GM23248 (cell line): ENCODE results near the gene HARS2. TPM values are rescaled to one million over a fixed set of nuclear protein-coding genes. Genes with fewer than 3 reads are reported as not detected.

Source experiments
- DNase-seq: peaks from one replicate; pipeline ENCODE4 v3.0.0-alpha.2; 2015
- H2AFZ ChIP-seq: fragments of 200-600 bp; sonication (generic); 2 replicates; pipeline ENCODE4 v1.6.1; 2016; ENCODE audit warnings: antibody characterized with exemption
- H3F3A ChIP-seq: fragments of 200-600 bp; sonication (generic); 2 replicates; pipeline ENCODE4 v1.6.1; 2016; ENCODE audit warnings: mild to moderate bottlenecking, antibody characterized with exemption, mixed run types; ENCODE audit not compliant: insufficient read depth
- H3K27ac ChIP-seq: fragments of 200-600 bp; sonication (generic); 2 replicates; pipeline ENCODE4 v1.5.1; 2016; ENCODE audit warnings: mild to moderate bottlenecking
- H3K27me3 ChIP-seq: fragments of 200-600 bp; sonication (generic); replicated peaks from 2 replicates; pipeline ENCODE4 v1.6.1; 2016; ENCODE audit warnings: mild to moderate bottlenecking; ENCODE audit not compliant: insufficient read depth
- H3K36me3 ChIP-seq: fragments of 200-600 bp; sonication (generic); 2 replicates; pipeline ENCODE4 v1.6.1; 2016; ENCODE audit warnings: low read depth, mild to moderate bottlenecking
- H3K4me1 ChIP-seq: fragments of 200-600 bp; sonication (generic); 2 replicates; pipeline ENCODE4 v1.6.1; 2016; ENCODE audit warnings: mild to moderate bottlenecking; ENCODE audit not compliant: insufficient read depth
- H3K4me2 ChIP-seq: fragments of 200-600 bp; sonication (generic); one replicate; pipeline ENCODE4 v1.6.1; 2016; ENCODE audit warnings: mild to moderate bottlenecking; ENCODE audit not compliant: unreplicated experiment
- H3K4me3 ChIP-seq: fragments of 200-600 bp; sonication (generic); 2 replicates; pipeline ENCODE4 v1.5.1; 2016; ENCODE audit warnings: mild to moderate bottlenecking
- H3K79me2 ChIP-seq: fragments of 200-600 bp; sonication (generic); 2 replicates; pipeline ENCODE4 v1.6.1; 2016; ENCODE audit warnings: mild to moderate bottlenecking; ENCODE audit not compliant: insufficient read depth
- H3K9ac ChIP-seq: fragments of 200-600 bp; sonication (generic); 2 replicates; pipeline ENCODE4 v1.6.1; 2016; ENCODE audit warnings: mild to moderate bottlenecking
- H3K9me2 ChIP-seq: fragments of 200-600 bp; sonication (generic); 2 replicates; pipeline ENCODE4 v1.6.1; 2016; ENCODE audit warnings: mixed run types, mild to moderate bottlenecking, moderate library complexity; ENCODE audit not compliant: insufficient read depth
- H3K9me3 ChIP-seq: fragments of 200-600 bp; sonication (generic); one replicate; pipeline ENCODE4 v1.6.1; 2017; ENCODE audit warnings: low read depth
- H4K20me1 ChIP-seq: fragments of 200-600 bp; sonication (generic); 2 replicates; pipeline ENCODE4 v1.6.0; 2016; ENCODE audit not compliant: insufficient read depth
- EZH2 ChIP-seq: fragments of 200-600 bp; sonication (generic); IDR thresholded peaks from 2 replicates; pipeline ENCODE4 v1.6.1; 2018; ENCODE audit warnings: antibody characterized with exemption, mild to moderate bottlenecking; ENCODE audit not compliant: insufficient read depth, poor library complexity, severe bottlenecking
- EZH2phosphoT487 ChIP-seq: fragments of 200-600 bp; sonication (generic); IDR thresholded peaks from 2 replicates; pipeline ENCODE4 v1.6.1; 2018; ENCODE audit warnings: antibody characterized with exemption, moderate library complexity, mild to moderate bottlenecking, low read depth; ENCODE audit not compliant: insufficient read depth
- WGBS, 2 experiments: methylation state at CpG; one replicate each; pipeline ENCODE4 v1.1.6; 2015 to 2017; ENCODE audit warnings: low lambda C conversion rate in 2 of 2, low coverage in 1 of 2; ENCODE audit errors: missing lambda C conversion rate in 2 of 2; 5-methylcytosine and 5-hydroxymethylcytosine counted together
- in situ Hi-C: fragments of 300-500 bp; cut with MboI; formaldehyde crosslinking; loops from 2 replicates; pipeline ENCODE4 v1.15.0; 2020
- polyA plus RNA-seq: library from polyadenylated mRNA; unstranded; fragments of >200 nt; fragmentation: Nextera tagmentation; extraction: Ambion mirVana; gene quantifications from 2 replicates; pipeline ENCODE4 v1.2.1, GENCODE V29; 2016
- total RNA-seq: library from RNA; depleted of rRNA; stranded (reverse); fragments of >200 nt; shearing (Covaris generic); gene quantifications from 2 replicates; pipeline ENCODE4 v1.2.3, GENCODE V29; 2014

The HARS2 gene
- total and polyA plus RNA-seq, 2 experiments from 2014 or later, result 23.3 to 29.7 TPM

DNA sequence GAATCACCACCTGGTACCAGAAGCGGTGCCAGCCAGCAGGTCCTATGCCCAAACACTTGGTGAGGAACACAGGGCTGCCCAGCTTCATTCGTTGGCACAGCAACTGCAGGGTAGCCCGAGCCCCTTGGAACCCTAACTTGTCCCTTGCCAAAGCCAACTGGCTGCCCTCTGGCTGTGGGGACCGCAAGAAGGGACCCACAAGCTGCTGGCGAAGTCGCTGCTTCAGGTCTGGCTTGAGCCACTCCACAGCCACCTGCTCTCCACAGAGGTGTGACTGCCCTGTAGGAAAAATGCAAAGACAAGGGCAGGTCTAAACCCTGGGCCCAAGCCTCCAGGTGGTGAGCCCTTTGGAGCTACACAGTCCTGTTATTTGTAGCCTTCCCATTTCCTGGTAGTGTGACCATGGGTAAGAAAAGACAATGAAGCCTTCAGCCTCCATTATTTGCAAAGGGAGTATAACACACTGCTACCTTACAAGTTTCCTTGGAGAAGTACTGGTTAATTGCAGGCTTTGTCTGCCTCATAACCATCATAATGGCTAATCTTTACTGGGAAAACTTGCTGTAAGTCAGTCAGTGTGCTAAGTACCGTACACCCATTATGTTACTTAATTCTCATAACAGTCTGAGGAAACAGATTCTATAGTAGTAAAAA is 19.7 kb upstream of the HARS2 start:
- no peak overlapping the region for H3K4me2 ChIP-seq
- peaks cover 33% of the 10 kb centered on the region for H3K79me2 ChIP-seq
- H3K9me2 ChIP-seq, result no peaks in the 10 kb centered on the region
- no peak overlapping the region for H3K27ac ChIP-seq
- no peaks in the 10 kb centered on the region for H3K27me3 ChIP-seq
- 98 to 99% methylated on average over 7 of the region's 7 CpGs for WGBS, 2 experiments
- no peak overlapping the region for H3K4me3 ChIP-seq
- no peak for DNase-seq
- no peak overlapping the region for H2AFZ ChIP-seq
- H3K4me1 ChIP-seq, result peaks cover 1% of the 10 kb centered on the region
- H3K36me3 ChIP-seq, result peaks cover 10% of the 10 kb centered on the region; the same call in 1 of the 2 replicates
- H3F3A ChIP-seq, result peaks cover 27% of the 10 kb centered on the region
- no peak overlapping the region for H3K9ac ChIP-seq
- peaks cover 2% of the 10 kb centered on the region; the same call in 1 of the 2 replicates for H4K20me1 ChIP-seq
- in situ Hi-C loops, result no loop called here
- TF ChIP-seq EZH2 (no peak), EZH2phosphoT487 (no peak)
- no peaks in the 10 kb centered on the region for H3K9me3 ChIP-seq

DNA sequence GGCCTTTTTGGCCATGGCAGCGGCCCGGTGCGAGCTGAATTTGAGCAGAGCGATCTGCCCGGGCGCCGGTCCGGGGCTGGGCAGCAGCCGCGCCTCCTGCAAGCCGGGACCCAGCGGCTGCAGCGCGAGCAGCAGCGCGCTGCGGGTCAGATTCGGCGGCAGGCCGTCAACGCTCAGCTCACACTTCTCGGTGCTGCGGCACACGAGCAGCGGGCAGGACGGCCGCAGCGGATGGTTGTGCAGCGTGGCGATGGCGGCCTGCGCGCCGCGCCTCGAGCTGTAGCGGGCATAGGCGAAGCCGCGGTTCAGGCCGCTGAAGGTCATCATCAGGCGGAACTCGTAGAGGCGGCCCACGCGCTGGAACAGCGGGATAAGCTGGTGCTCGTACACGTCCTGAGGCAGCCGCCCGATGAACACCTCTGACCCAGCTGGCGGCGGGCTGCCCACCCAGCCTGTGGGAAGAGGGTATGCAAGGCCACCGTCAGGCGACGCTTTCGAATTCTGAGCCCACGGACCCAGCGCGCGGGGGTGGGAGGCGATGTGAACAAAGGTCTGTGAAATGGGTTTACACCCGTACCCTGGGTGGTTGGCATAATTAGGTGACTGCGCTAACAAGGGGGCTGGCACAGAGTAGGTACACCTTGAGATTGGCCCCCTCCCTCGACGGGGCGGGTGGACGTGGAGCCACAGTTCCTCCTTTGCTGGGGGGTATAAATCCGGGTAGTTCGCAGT is 18.6 kb upstream of the HARS2 start:
- Histone ChIP-seq H3K9me2 (no peaks in the 10 kb centered on the region), H3K9me3 (no peaks in the 10 kb centered on the region), H3K4me2 (no peak overlapping the region), H3K9ac (peak overlapping the region; percentile 11; the same call in 1 of the 2 replicates), H3K4me1 (no peaks in the 10 kb centered on the region), H3K27me3 (no peaks in the 10 kb centered on the region), H3F3A (peaks cover 25% of the 10 kb centered on the region), H3K79me2 (peaks cover 23% of the 10 kb centered on the region), H2AFZ (0 out of 2 replicates have a peak overlapping the region, but pooled peaks have one; percentile 48), H4K20me1 (no peaks in the 10 kb centered on the region), H3K27ac (no peak overlapping the region), H3K4me3 (peak overlapping the region; percentile 45; the same call in 1 of the 2 replicates), H3K36me3 (peaks cover 10% of the 10 kb centered on the region; the same call in 1 of the 2 replicates)
- in situ Hi-C loops, result no loop called here
- DNase-seq, result peak; percentile 69
- TF ChIP-seq EZH2phosphoT487, result no peak
- TF ChIP-seq EZH2, result no peak
- WGBS, 2 experiments, result 46 to 57% methylated on average over 61 to 69 of the region's 70 CpGs

DNA sequence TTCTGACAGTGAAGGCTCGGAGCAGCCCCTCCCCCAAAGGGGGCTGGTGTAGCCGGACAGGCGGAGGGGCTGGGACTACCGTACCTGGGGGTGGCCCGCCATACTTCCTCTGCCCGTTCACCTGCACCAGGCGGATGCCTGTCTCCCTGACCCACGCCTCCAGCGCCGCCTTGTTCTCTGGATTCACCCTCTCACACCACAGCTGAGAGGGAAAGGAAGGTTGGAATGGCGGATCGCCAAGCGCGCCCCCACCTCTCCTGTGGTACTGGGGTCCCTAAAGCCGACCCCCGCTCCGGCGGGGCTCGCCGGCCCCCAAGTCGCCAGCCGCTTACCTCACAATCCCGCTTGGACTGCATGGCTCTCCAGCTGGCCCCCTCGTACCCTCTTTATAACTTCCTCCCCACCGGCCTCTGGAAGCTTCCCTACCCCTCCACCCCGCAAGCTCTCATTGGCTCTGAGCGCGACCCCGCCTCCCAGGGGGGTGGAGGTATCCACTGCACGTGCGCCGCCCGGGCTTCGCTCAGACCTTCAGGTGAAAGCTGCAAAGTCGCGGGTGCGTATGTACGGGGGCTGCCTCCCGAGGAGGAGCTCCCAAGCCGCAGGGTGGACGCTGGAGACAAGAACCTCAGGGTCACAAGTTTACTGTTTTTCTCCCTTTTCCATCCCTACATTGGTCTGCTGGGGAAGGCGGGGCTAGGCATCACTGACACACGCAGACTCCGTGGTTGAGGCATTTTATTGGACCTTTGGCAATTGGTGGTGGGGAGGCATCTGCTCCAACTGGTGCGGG is 17.9 kb upstream of the HARS2 start, which contains the start of gene DND1:
TSS of gene DND1 (minus strand) at position 390 of the 790 bp plus-strand sequence. CDS start at position 356, 34 bp downstream.
- Histone ChIP-seq H3K9me3 (no peaks in the 10 kb centered on the region), H3K79me2 (peaks cover 15% of the 10 kb centered on the region), H4K20me1 (no peaks in the 10 kb centered on the region), H3K27me3 (no peaks in the 10 kb centered on the region), H3K4me2 (no peak within 1 kb of the TSS), H3F3A (peaks cover 25% of the 10 kb centered on the region), H3K4me1 (no peaks in the 10 kb centered on the region), H2AFZ (0 out of 2 replicates have a peak within 1 kb of the TSS, but pooled peaks have one; percentile 48), H3K4me3 (peak within 1 kb of the TSS; percentile 45; the same call in 1 of the 2 replicates), H3K9ac (peak within 1 kb of the TSS; percentile 11; the same call in 1 of the 2 replicates), H3K9me2 (no peaks in the 10 kb centered on the region), H3K36me3 (peaks cover 10% of the 10 kb centered on the region; the same call in 1 of the 2 replicates), H3K27ac (no peak within 1 kb of the TSS)
- no peak for DNase-seq
- TF ChIP-seq EZH2 (no peak), EZH2phosphoT487 (no peak)
- 92 to 94% methylated on average over 23 to 45 of the region's 45 CpGs for WGBS, 2 experiments
- in situ Hi-C loops, result no loop called here

DNA sequence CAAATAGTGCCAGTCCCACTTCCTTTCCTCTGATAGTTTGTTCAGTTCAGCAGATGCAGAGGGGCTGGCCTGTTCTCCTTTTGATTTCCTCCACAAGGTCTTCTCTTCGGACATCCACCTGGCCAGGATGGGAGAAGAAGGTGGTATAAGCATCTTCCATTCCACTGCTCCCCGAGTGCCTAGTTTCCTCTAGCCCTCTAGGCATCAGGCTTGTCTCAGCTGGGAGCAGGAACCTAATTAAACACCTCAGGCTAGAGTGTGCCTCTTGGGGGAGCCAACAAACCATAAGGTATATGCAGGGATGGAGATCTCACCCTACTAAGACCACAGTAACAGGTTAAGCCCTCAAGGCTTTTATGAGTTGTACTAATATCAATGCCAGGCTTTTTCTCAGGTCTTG is 17.0 kb upstream of the HARS2 start:
- Histone ChIP-seq H3K4me3 (no peak overlapping the region), H3K9ac (no peak overlapping the region), H3K4me2 (no peak overlapping the region), H2AFZ (no peak overlapping the region), H4K20me1 (no peaks in the 10 kb centered on the region), H3K79me2 (peaks cover 9% of the 10 kb centered on the region; the same call in 1 of the 2 replicates), H3K27me3 (no peaks in the 10 kb centered on the region), H3K4me1 (no peaks in the 10 kb centered on the region), H3F3A (peaks cover 25% of the 10 kb centered on the region), H3K27ac (no peak overlapping the region), H3K9me3 (no peaks in the 10 kb centered on the region), H3K9me2 (no peaks in the 10 kb centered on the region), H3K36me3 (peaks cover 10% of the 10 kb centered on the region)
- WGBS, 2 experiments, result 89 to 96% methylated on average over 2 of the region's 2 CpGs
- TF ChIP-seq EZH2 (no peak), EZH2phosphoT487 (no peak)
- no peak for DNase-seq
- in situ Hi-C loops, result no loop called here
